B cell (primary cell): ENCODE measurements around the gene FNDC3A. TPM values are rescaled to one million over a fixed set of nuclear protein-coding genes. Genes with fewer than 3 reads are reported as not detected.
A peak's percentile ranks its signal among the peaks of the same experiment; 100 is the strongest.

Experiments used
- ATAC-seq: fragments of 200-7000 bp; cut with Tn5 transposase; one replicate; pipeline ENCODE4 v1.10.0; 2021; ENCODE audit warnings: low read depth, mild to moderate bottlenecking, moderate number of reproducible peaks, moderate library complexity
- CTCF ChIA-PET: fragments of 350-600 bp; sonication (Branson Sonifier 250); formaldehyde crosslinking; loops from one replicate; lab custom pipeline; 2021; ENCODE audit warnings: antibody characterized with exemption, inconsistent platforms; lab: Charles Lee
- POLR2A ChIA-PET: fragments of 350-600 bp; sonication (Branson Sonifier 250); formaldehyde crosslinking; loops from one replicate; lab custom pipeline; 2021; ENCODE audit warnings: antibody characterized with exemption; lab: Charles Lee
- DNase-seq: peaks from one replicate; pipeline ENCODE4 v3.0.0; 2013
- H2AFZ ChIP-seq: 2 replicates; pipeline ENCODE4 v1.6.1; 2012; ENCODE audit warnings: mild to moderate bottlenecking, low read depth, low read length; ENCODE audit not compliant: insufficient read depth, poor library complexity, severe bottlenecking
- H3K27ac ChIP-seq, 2 donors: 1 replicate in 1 of 2; 2 replicates in 1 of 2; pipeline ENCODE4 v1.5.1; 2012 to 2013; ENCODE audit warnings: low read length in 2 of 2, mild to moderate bottlenecking in 2 of 2, moderate library complexity in 1 of 2
- H3K27me3 ChIP-seq, 4 experiments: fragments of 200-600 bp in 1 of 4; sonication (generic) in 1 of 4; replicated peaks in 1 of 4; 1 replicate in 2 of 4; 2 replicates in 2 of 4; pipeline versions ENCODE4 v1.6.1 to v1.7.0; 2013 to 2016; ENCODE audit warnings: low read length in 3 of 4, mild to moderate bottlenecking in 2 of 4, mixed read lengths in 1 of 4, moderate library complexity in 1 of 4; ENCODE audit not compliant: insufficient read depth in 4 of 4, control insufficient read depth in 3 of 4; ENCODE audit errors: control extremely low read depth in 1 of 4
- H3K36me3 ChIP-seq, 2 experiments: replicated peaks in 1 of 2; 1 replicate in 1 of 2; 2 replicates in 1 of 2; pipeline versions ENCODE4 v1.6.1 to v1.7.1; 2013; ENCODE audit warnings: low read length in 1 of 2; ENCODE audit not compliant: insufficient read depth in 2 of 2, control insufficient read depth in 1 of 2; ENCODE audit errors: control extremely low read depth in 1 of 2, extremely low read depth in 1 of 2
- H3K4me1 ChIP-seq, 2 donors: fragments of 200-600 bp in 1 of 2; sonication (generic) in 1 of 2; 1 replicate in 1 of 2; 2 replicates in 1 of 2; pipeline versions ENCODE4 v1.5.1 to v1.6.1; 2013 to 2017; ENCODE audit warnings: low read length in 2 of 2; ENCODE audit not compliant: control insufficient read depth in 2 of 2, insufficient read depth in 2 of 2
- H3K4me2 ChIP-seq: replicated peaks from 2 replicates; pipeline ENCODE3; 2012; ENCODE audit warnings: mild to moderate bottlenecking, low read depth, low read length; ENCODE audit not compliant: poor library complexity, severe bottlenecking
- H3K4me3 ChIP-seq, 5 experiments: fragments of 200-600 bp in 1 of 5; sonication (generic) in 1 of 5; 1 replicate in 3 of 5; 2 replicates in 2 of 5; pipeline versions ENCODE4 v1.5.1 to v1.7.0; 2011 to 2016; ENCODE audit warnings: low read length in 4 of 5, mild to moderate bottlenecking in 4 of 5, low read depth in 2 of 5, control low read depth in 1 of 5, moderate library complexity in 1 of 5; ENCODE audit not compliant: insufficient read depth in 1 of 5; ENCODE audit errors: control extremely low read depth in 1 of 5, extremely low read depth in 1 of 5
- H3K79me2 ChIP-seq: fragments of 200-600 bp; sonication (generic); one replicate; pipeline ENCODE4 v1.6.0; 2016; ENCODE audit warnings: low read length; ENCODE audit not compliant: control insufficient read depth, insufficient read depth
- H3K9ac ChIP-seq: fragments of 200-600 bp; sonication (generic); 2 replicates; pipeline ENCODE4 v1.6.1; 2017; ENCODE audit warnings: mild to moderate bottlenecking, low read length, moderate library complexity
- H3K9me3 ChIP-seq, 3 donors: one replicate each; pipeline versions ENCODE4 v1.6.1 to v1.7.1; 2013; ENCODE audit warnings: low read length in 2 of 3; ENCODE audit not compliant: control insufficient read depth in 2 of 3, insufficient read depth in 1 of 3; ENCODE audit errors: control extremely low read depth in 1 of 3
- H4K20me1 ChIP-seq: 2 replicates; pipeline ENCODE4 v1.6.0; 2012; ENCODE audit warnings: mild to moderate bottlenecking, low read length; ENCODE audit not compliant: insufficient read depth, control insufficient read depth, poor library complexity, severe bottlenecking
- H3K27ac Mint-ChIP-seq: one replicate; pipeline ENCODE4 v1.8.0; 2021; ENCODE audit warnings: mixed read lengths
- H3K27me3 Mint-ChIP-seq: one replicate; pipeline ENCODE4 v1.8.0; 2021; ENCODE audit warnings: mixed read lengths
- H3K4me1 Mint-ChIP-seq: one replicate; pipeline ENCODE4 v1.8.0; 2021; ENCODE audit warnings: mixed read lengths
- H3K4me3 Mint-ChIP-seq: one replicate; pipeline ENCODE4 v1.8.0; 2021; ENCODE audit warnings: mixed read lengths
- H3K9me3 Mint-ChIP-seq: one replicate; pipeline ENCODE4 v1.8.0; 2022; ENCODE audit warnings: mixed read lengths; ENCODE audit not compliant: insufficient read depth
- EZH2 ChIP-seq: IDR thresholded peaks from 2 replicates; pipeline ENCODE4 v1.6.1; 2012; ENCODE audit warnings: borderline replicate concordance, low read depth, mild to moderate bottlenecking, moderate library complexity, low read length; ENCODE audit not compliant: insufficient read depth, poor library complexity, severe bottlenecking
- WGBS: methylation state at CpG from one replicate; pipeline ENCODE4 v1.1.5; 2013; ENCODE audit warnings: missing lambda C conversion rate; ENCODE audit not compliant: insufficient coverage; 5-methylcytosine and 5-hydroxymethylcytosine counted together
- intact Hi-C: fragments of 100-400 bp; cut with micrococcal nuclease; formaldehyde crosslinking; loops from one replicate; pipeline ENCODE4 v1.10.0; 2022
- polyA plus RNA-seq: library from polyadenylated mRNA; depleted of rRNA; stranded (reverse); fragments of >200 nt; gene quantifications from 2 replicates; pipeline ENCODE4 v1.2.3, GENCODE V29; 2012
- total RNA-seq, 2 donors: library from RNA; stranded (reverse); fragments of 120-200 nt in 1 of 2; gene quantifications; 1 replicate in 1 of 2; 2 replicates in 1 of 2; pipeline versions ENCODE4 v1.2.3 to v1.2.4, GENCODE V29; 2013 to 2022
- TF ChIP-seq, protein P1 (sequence below): fragments of 200-600 bp; IDR thresholded peaks from one replicate; pipeline ENCODE4 v1.8.0; 2022; ENCODE audit warnings: antibody characterized with exemption, mild to moderate bottlenecking

FNDC3A gene
- total and polyA plus RNA-seq, 2 donors (not counting 1 experiment from before 2014, with no cell fraction given): 13.5 to 37.1 TPM

- no peaks in the 10 kb centered on the region for H3K36me3 ChIP-seq
- H3K27me3 Mint-ChIP-seq: no peaks in the 10 kb centered on the region
- no peak for DNase-seq
These were observed 271.3 kb downstream of the FNDC3A start for GRCh38 chr13:49246850-49247642.

More at GRCh38 chr13:49246850-49247642, 271.3 kb downstream of the FNDC3A start:
- ChIA-PET POLR2A (interaction anchor here (1.4 to 1.7 kb wide), 2 partner anchors 11 to 339 kb away, joined by 7 to 8 read pairs; partner anchors contain the start of gene RCBTB1), CTCF (interaction anchor here (1.0 to 1.4 kb wide), 4 partner anchors 16 to 36 kb away, joined by 3 to 4 read pairs (median 4); no protein-coding TSS in a partner anchor)
- H3K4me1 ChIP-seq: peaks cover 10 to 11% of the 10 kb centered on the region in 2 donors
- ATAC-seq: peak; percentile 29
- Mint-ChIP-seq H3K4me3 (peak overlapping the region; percentile 100), H3K27ac (peak overlapping the region; percentile 97), H3K4me1 (peaks cover 26% of the 10 kb centered on the region), H3K9me3 (no peaks in the 10 kb centered on the region)
- H3K4me2 ChIP-seq: peak overlapping the region; percentile 80
- H3K27ac ChIP-seq: peak overlapping the region; percentile 76 to 86
- intact Hi-C loops: loop anchor here (1.0 to 5.0 kb wide), 6 partner anchors 11 to 546 kb away; partner anchors contain the start of genes CAB39L, FNDC3A, RCBTB1 and SETDB2
- H4K20me1 ChIP-seq: no peaks in the 10 kb centered on the region
- H2AFZ ChIP-seq: peak overlapping the region; percentile 94
- H3K9ac ChIP-seq: peak overlapping the region; percentile 87
- no peak for TF ChIP-seq EZH2
- TF ChIP-seq, protein P1, sequence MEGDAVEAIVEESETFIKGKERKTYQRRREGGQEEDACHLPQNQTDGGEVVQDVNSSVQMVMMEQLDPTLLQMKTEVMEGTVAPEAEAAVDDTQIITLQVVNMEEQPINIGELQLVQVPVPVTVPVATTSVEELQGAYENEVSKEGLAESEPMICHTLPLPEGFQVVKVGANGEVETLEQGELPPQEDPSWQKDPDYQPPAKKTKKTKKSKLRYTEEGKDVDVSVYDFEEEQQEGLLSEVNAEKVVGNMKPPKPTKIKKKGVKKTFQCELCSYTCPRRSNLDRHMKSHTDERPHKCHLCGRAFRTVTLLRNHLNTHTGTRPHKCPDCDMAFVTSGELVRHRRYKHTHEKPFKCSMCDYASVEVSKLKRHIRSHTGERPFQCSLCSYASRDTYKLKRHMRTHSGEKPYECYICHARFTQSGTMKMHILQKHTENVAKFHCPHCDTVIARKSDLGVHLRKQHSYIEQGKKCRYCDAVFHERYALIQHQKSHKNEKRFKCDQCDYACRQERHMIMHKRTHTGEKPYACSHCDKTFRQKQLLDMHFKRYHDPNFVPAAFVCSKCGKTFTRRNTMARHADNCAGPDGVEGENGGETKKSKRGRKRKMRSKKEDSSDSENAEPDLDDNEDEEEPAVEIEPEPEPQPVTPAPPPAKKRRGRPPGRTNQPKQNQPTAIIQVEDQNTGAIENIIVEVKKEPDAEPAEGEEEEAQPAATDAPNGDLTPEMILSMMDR: no peak
- peaks cover 4% of the 10 kb centered on the region for H3K79me2 ChIP-seq
- 0% methylated on average over 3 of the region's 4 CpGs for WGBS
- no peaks in the 10 kb centered on the region for H3K27me3 ChIP-seq
- peak overlapping the region; percentile 86 to 92 (median 89) for H3K4me3 ChIP-seq
- H3K9me3 ChIP-seq: peaks cover 0 to 5% (median 0%) of the 10 kb centered on the region in 3 donors
